MCF 10A (cell line): ENCODE results near the gene DCP2. TPM values are rescaled to one million over a fixed set of nuclear protein-coding genes. Genes with fewer than 3 reads are reported as not detected.
A peak's percentile ranks its signal among the peaks of the same experiment; 100 is the strongest.

Experiments used
- BruUV-seq: library from RNA; stranded (reverse); fragments of 400-500 nt; replicated peaks from 2 replicates; lab custom pipeline; 2021; lab: Mats Ljungman, UMichigan
- CTCF ChIA-PET: fragments of 300-600 bp; sonication (Branson Sonifier 250); formaldehyde crosslinking; extraction: SDS; loops from one replicate; lab custom pipeline; 2021; ENCODE audit warnings: antibody characterized with exemption, inconsistent platforms; lab: Yijun Ruan, JAX
- POLR2A ChIA-PET: fragments of 300-600, 350-650 bp; sonication (Branson Sonifier 250); formaldehyde crosslinking; extraction: SDS; loops from one replicate; lab custom pipeline; 2020; ENCODE audit warnings: antibody characterized with exemption, inconsistent platforms; lab: Yijun Ruan, JAX
- DNase-seq: peaks from one replicate; pipeline ENCODE4 v3.0.0-alpha.2; 2018; ENCODE audit not compliant: unreplicated experiment
- H3K27ac Mint-ChIP-seq: one replicate; pipeline ENCODE4 v1.8.0; 2022; ENCODE audit warnings: mild to moderate bottlenecking, low read depth, mixed read lengths; ENCODE audit not compliant: unreplicated experiment
- H3K27me3 Mint-ChIP-seq: one replicate; pipeline ENCODE4 v1.8.0; 2022; ENCODE audit warnings: mixed read lengths; ENCODE audit not compliant: insufficient read depth, unreplicated experiment
- H3K36me3 Mint-ChIP-seq: one replicate; pipeline ENCODE4 v1.8.0; 2022; ENCODE audit warnings: mild to moderate bottlenecking, moderate library complexity, mixed read lengths; ENCODE audit not compliant: insufficient read depth, unreplicated experiment
- H3K4me1 Mint-ChIP-seq: one replicate; pipeline ENCODE4 v1.8.0; 2022; ENCODE audit warnings: mixed read lengths; ENCODE audit not compliant: insufficient read depth, unreplicated experiment
- H3K4me3 Mint-ChIP-seq: one replicate; pipeline ENCODE4 v1.8.0; 2022; ENCODE audit warnings: mild to moderate bottlenecking, moderate library complexity, mixed read lengths; ENCODE audit not compliant: unreplicated experiment
- H3K9me3 Mint-ChIP-seq: one replicate; pipeline ENCODE4 v1.8.0; 2022; ENCODE audit warnings: mixed read lengths; ENCODE audit not compliant: unreplicated experiment
- CTCF ChIP-seq: fragments of 200-600 bp; IDR thresholded peaks from one replicate; pipeline ENCODE4 v1.8.0; 2022; ENCODE audit warnings: antibody characterized with exemption, mild to moderate bottlenecking; ENCODE audit not compliant: unreplicated experiment
- intact Hi-C: fragments of 100-400 bp; cut with micrococcal nuclease; formaldehyde crosslinking; loops from 2 replicates; pipeline ENCODE4 v1.14.1; 2022
- total RNA-seq: library from RNA; stranded (reverse); gene quantifications from 2 replicates; pipeline ENCODE4 v1.2.3, GENCODE V29; 2022

DCP2 gene
- total RNA-seq, 1 experiment from 2014 or later: 34.1 TPM

GRCh38 chr5:113024076-113024697 lies 47.6 kb downstream of the DCP2 start:
- Mint-ChIP-seq H3K36me3 (peaks cover 67% of the 10 kb centered on the region), H3K9me3 (no peaks in the 10 kb centered on the region), H3K27ac (no peak overlapping the region), H3K27me3 (no peaks in the 10 kb centered on the region), H3K4me1 (peaks cover 6% of the 10 kb centered on the region), H3K4me3 (no peak overlapping the region)
- ChIA-PET POLR2A (interaction anchor here (0.6 kb wide), 2 partner anchors 16 to 128 kb away, joined by 3 read pairs; no protein-coding TSS in a partner anchor), CTCF (interaction anchor here (0.6 to 2.0 kb wide), 6 partner anchors 15 to 1144 kb away, joined by 3 to 7 read pairs (median 4); no protein-coding TSS in a partner anchor)
- TF ChIP-seq CTCF: no peak
- intact Hi-C loops: no loop called here
- DNase-seq: no peak
- no TSS peak for BruUV-seq

GRCh38 chr5:113025596-113025995 lies 49.0 kb downstream of the DCP2 start:
- no TSS peak for BruUV-seq
- peaks cover 71% of the 10 kb centered on the region for H3K36me3 Mint-ChIP-seq

GRCh38 chr5:113026211-113026610 lies 49.6 kb downstream of the DCP2 start:
- Mint-ChIP-seq H3K27ac (peak overlapping the region; percentile 78), H3K4me1 (peaks cover 6% of the 10 kb centered on the region), H3K4me3 (no peak overlapping the region), H3K9me3 (no peaks in the 10 kb centered on the region), H3K36me3 (peaks cover 71% of the 10 kb centered on the region), H3K27me3 (no peaks in the 10 kb centered on the region)
- ChIA-PET CTCF (interaction anchor here (0.7 to 2.0 kb wide), 2 partner anchors 30 to 63 kb away, joined by 3 to 6 read pairs; no protein-coding TSS in a partner anchor), POLR2A (interaction anchor here (0.6 to 1.0 kb wide), 2 partner anchors 20 to 161 kb away, joined by 3 read pairs; no protein-coding TSS in a partner anchor)
- DNase-seq: no peak
- intact Hi-C loops: no loop called here
- TF ChIP-seq CTCF: no peak
- BruUV-seq: no TSS peak

More at GRCh38 chr5:113025596-113025995, 49.0 kb downstream of the DCP2 start:
- DNase-seq: no peak
- POLR2A ChIA-PET: interaction anchor here (1.0 kb wide), 1 partner anchor 19 kb away, joined by 3 read pairs; no protein-coding TSS in a partner anchor
- Mint-ChIP-seq H3K9me3 (no peaks in the 10 kb centered on the region), H3K27ac (no peak overlapping the region), H3K4me3 (no peak overlapping the region), H3K27me3 (no peaks in the 10 kb centered on the region), H3K4me1 (peaks cover 9% of the 10 kb centered on the region)
- TF ChIP-seq CTCF: no peak
- CTCF ChIA-PET: interaction anchor here (0.6 to 2.0 kb wide), 3 partner anchors 29 to 354 kb away, joined by 3 to 6 read pairs (median 3); no protein-coding TSS in a partner anchor
- intact Hi-C loops: no loop called here

GRCh38 chr5:113027015-113027414 lies 50.4 kb downstream of the DCP2 start:
- CTCF ChIA-PET: interaction anchor here (1.4 kb wide), 1 partner anchor 30 kb away, joined by 4 read pairs; no protein-coding TSS in a partner anchor
- Mint-ChIP-seq H3K27ac (peak overlapping the region; percentile 78), H3K4me1 (peaks cover 6% of the 10 kb centered on the region), H3K9me3 (no peaks in the 10 kb centered on the region), H3K36me3 (peaks cover 78% of the 10 kb centered on the region), H3K27me3 (no peaks in the 10 kb centered on the region), H3K4me3 (no peak overlapping the region)
- TF ChIP-seq CTCF: no peak
- POLR2A ChIA-PET: no interaction called here
- intact Hi-C loops: no loop called here
- BruUV-seq: no TSS peak
- no peak for DNase-seq
